IMR-90 (cell line): Measurements from ENCODE around the gene HDAC5. TPM values are rescaled to one million over a fixed set of nuclear protein-coding genes. Genes with fewer than 3 reads are reported as not detected.
A peak's percentile ranks its signal among the peaks of the same experiment; 100 is the strongest.

Experiments
- ATAC-seq: fragments of 200-7000 bp; cut with Tn5 transposase; 2 replicates; pipeline ENCODE4 v1.9.1; 2020; ENCODE audit warnings: low read depth, mild to moderate bottlenecking, moderate library complexity
- BruUV-seq: library from RNA; stranded (reverse); fragments of 400-500 nt; replicated peaks from 2 replicates; lab custom pipeline; 2021; lab: Mats Ljungman, UMichigan
- CTCF ChIA-PET: fragments of 300-600 bp; formaldehyde crosslinking; extraction: SDS; loops from one replicate; lab custom pipeline; 2021; ENCODE audit warnings: antibody characterized with exemption; lab: Yijun Ruan, JAX
- POLR2A ChIA-PET: fragments of 300-600 bp; sonication (Branson Sonifier 250); formaldehyde crosslinking; loops from one replicate; lab custom pipeline; 2022; ENCODE audit warnings: antibody characterized with exemption; ENCODE audit not compliant: unreplicated experiment; lab: Charles Lee
- DNase-seq: peaks from one replicate; pipeline ENCODE4 v3.0.0; 2013
- H2AFZ ChIP-seq: replicated peaks from 2 replicates; pipeline ENCODE3; 2013; ENCODE audit warnings: low read length, mild to moderate bottlenecking; ENCODE audit not compliant: poor library complexity
- H2AK5ac ChIP-seq: 2 replicates; pipeline ENCODE4 v1.6.1; 2013; ENCODE audit warnings: low read depth, low read length, inconsistent platforms
- H2AK9ac ChIP-seq: replicated peaks from 2 replicates; pipeline ENCODE3; 2013; ENCODE audit warnings: mild to moderate bottlenecking, low read depth, low read length, moderate library complexity; ENCODE audit not compliant: poor library complexity
- H2BK120ac ChIP-seq: 2 replicates; pipeline ENCODE4 v1.6.1; 2013; ENCODE audit warnings: low read depth, low read length, inconsistent platforms
- H2BK15ac ChIP-seq: 3 replicates; pipeline ENCODE4 v1.6.1; 2013; ENCODE audit warnings: low read depth, low read length, inconsistent platforms
- H2BK20ac ChIP-seq: 2 replicates; pipeline ENCODE4 v1.6.1; 2013; ENCODE audit warnings: low read depth, mild to moderate bottlenecking, inconsistent platforms, low read length, moderate library complexity
- H2BK5ac ChIP-seq: 2 replicates; pipeline ENCODE4 v1.6.1; 2013; ENCODE audit warnings: mild to moderate bottlenecking, low read depth, low read length, inconsistent platforms; ENCODE audit not compliant: poor library complexity, severe bottlenecking
- H3K14ac ChIP-seq: replicated peaks from 2 replicates; pipeline ENCODE4 v1.6.1; 2013; ENCODE audit warnings: low read depth, low read length, inconsistent platforms
- H3K18ac ChIP-seq: 2 replicates; pipeline ENCODE4 v1.6.1; 2013; ENCODE audit warnings: low read depth, low read length, control low read depth
- H3K23ac ChIP-seq: 2 replicates; pipeline ENCODE4 v1.6.1; 2013; ENCODE audit warnings: low read depth, low read length, inconsistent platforms
- H3K27ac ChIP-seq: 2 replicates; pipeline ENCODE4 v1.5.1; 2013; ENCODE audit warnings: mild to moderate bottlenecking, control low read depth, low read length; ENCODE audit not compliant: insufficient read depth
- H3K27me3 ChIP-seq: 2 replicates; pipeline ENCODE4 v1.6.1; 2013; ENCODE audit warnings: low read length; ENCODE audit not compliant: control insufficient read depth, insufficient read depth
- H3K36me3 ChIP-seq: 2 replicates; pipeline ENCODE4 v1.6.1; 2013; ENCODE audit warnings: low read length, mixed read lengths; ENCODE audit not compliant: control insufficient read depth, insufficient read depth
- H3K4ac ChIP-seq: 2 replicates; pipeline ENCODE4 v1.6.1; 2013; ENCODE audit warnings: low read depth, low read length, inconsistent platforms
- H3K4me1 ChIP-seq: 2 replicates; pipeline ENCODE4 v1.6.1; 2013; ENCODE audit warnings: low read length, mixed read lengths; ENCODE audit not compliant: control insufficient read depth, insufficient read depth
- H3K4me2 ChIP-seq: 2 replicates; pipeline ENCODE4 v1.6.1; 2013; ENCODE audit warnings: low read depth, mild to moderate bottlenecking, control low read depth, low read length, moderate library complexity
- H3K4me3 ChIP-seq: 2 replicates; pipeline ENCODE4 v1.5.1; 2013; ENCODE audit warnings: low read depth, mild to moderate bottlenecking, control low read depth, low read length, moderate library complexity; ENCODE audit not compliant: insufficient read depth
- H3K56ac ChIP-seq: 2 replicates; pipeline ENCODE4 v1.6.1; 2013; ENCODE audit warnings: low read length, inconsistent platforms; ENCODE audit not compliant: insufficient read depth; ENCODE audit errors: extremely low read depth
- H3K79me1 ChIP-seq, 2 experiments: 2 replicates each; pipeline ENCODE4 v1.6.1; 2013; ENCODE audit warnings: low read length in 2 of 2, inconsistent platforms in 1 of 2, low read depth in 1 of 2
- H3K9ac ChIP-seq: 2 replicates; pipeline ENCODE4 v1.6.1; 2013; ENCODE audit warnings: low read depth, low read length, control low read depth
- H3K9me1 ChIP-seq: 2 replicates; pipeline ENCODE4 v1.6.1; 2013; ENCODE audit warnings: low read length, inconsistent platforms; ENCODE audit not compliant: insufficient read depth
- H3K9me3 ChIP-seq: 2 replicates; pipeline ENCODE4 v1.6.1; 2013; ENCODE audit warnings: low read length; ENCODE audit not compliant: control insufficient read depth, insufficient read depth
- H4K20me1 ChIP-seq: 2 replicates; pipeline ENCODE4 v1.6.1; 2013; ENCODE audit warnings: low read length, inconsistent platforms; ENCODE audit not compliant: insufficient read depth
- H4K5ac ChIP-seq: 2 replicates; pipeline ENCODE4 v1.6.1; 2013; ENCODE audit warnings: mild to moderate bottlenecking, low read depth, low read length, control low read depth
- H4K8ac ChIP-seq, 2 experiments: 2 replicates each; pipeline ENCODE4 v1.6.1; 2013; ENCODE audit warnings: low read depth in 2 of 2, low read length in 2 of 2, control low read depth in 1 of 2, inconsistent platforms in 1 of 2
- H4K91ac ChIP-seq: 2 replicates; pipeline ENCODE4 v1.6.1; 2013; ENCODE audit warnings: low read depth, low read length, inconsistent platforms; ENCODE audit not compliant: insufficient read depth
- BHLHE40 ChIP-seq: fragments of 150-350 bp; IDR thresholded peaks from 2 replicates; pipeline ENCODE4 v1.6.1; 2016; ENCODE audit warnings: mild to moderate bottlenecking, low read depth, low read length
- CEBPB ChIP-seq: IDR thresholded peaks from 2 replicates; pipeline ENCODE4 v1.6.1; 2012; ENCODE audit warnings: low read depth, low read length, improper control_type of control experiment
- CHD1 ChIP-seq: IDR thresholded peaks from 2 replicates; pipeline ENCODE4 v1.6.1; 2012; ENCODE audit warnings: low read depth, low read length, improper control_type of control experiment
- CTCF ChIP-seq: conservative IDR thresholded peaks from 2 replicates; pipeline ENCODE4 v1.5.1; 2012; ENCODE audit warnings: mild to moderate bottlenecking, low read depth, low read length, improper control_type of control experiment
- FOS ChIP-seq: fragments of 150-350 bp; IDR thresholded peaks from 2 replicates; pipeline ENCODE4 v1.6.1; 2016; ENCODE audit warnings: low read depth, low read length
- MAFK ChIP-seq: IDR thresholded peaks from 2 replicates; pipeline ENCODE4 v1.6.1; 2012; ENCODE audit warnings: low read depth, low read length, improper control_type of control experiment
- MAZ ChIP-seq: IDR thresholded peaks from 2 replicates; pipeline ENCODE4 v1.6.1; 2012; ENCODE audit warnings: low read depth, mild to moderate bottlenecking, low read length, improper control_type of control experiment, moderate library complexity, borderline replicate concordance
- MXI1 ChIP-seq: IDR thresholded peaks from 2 replicates; pipeline ENCODE4 v1.6.1; 2012; ENCODE audit warnings: low read depth, mild to moderate bottlenecking, low read length, moderate library complexity, borderline replicate concordance
- NFE2L2 ChIP-seq: fragments of 150-350 bp; IDR thresholded peaks from 2 replicates; pipeline ENCODE4 v1.6.1; 2016; ENCODE audit warnings: low read depth, mild to moderate bottlenecking, low read length
- POLR2A ChIP-seq: IDR thresholded peaks from 2 replicates; pipeline ENCODE4 v1.6.1; 2012; ENCODE audit warnings: mild to moderate bottlenecking, low read depth, low read length
- RAD21 ChIP-seq: IDR thresholded peaks from 2 replicates; pipeline ENCODE4 v1.6.1; 2012; ENCODE audit warnings: low read length, improper control_type of control experiment
- RCOR1 ChIP-seq: IDR thresholded peaks from 2 replicates; pipeline ENCODE4 v1.6.1; 2012; ENCODE audit warnings: mild to moderate bottlenecking, low read length, improper control_type of control experiment; ENCODE audit not compliant: insufficient replicate concordance
- RFX5 ChIP-seq: IDR thresholded peaks from 2 replicates; pipeline ENCODE4 v1.8.0; 2012; ENCODE audit warnings: low read depth, mild to moderate bottlenecking, low read length, moderate library complexity
- SMC3 ChIP-seq: fragments of 150-350 bp; IDR thresholded peaks from 2 replicates; pipeline ENCODE4 v1.6.1; 2016; ENCODE audit warnings: low read depth, mild to moderate bottlenecking, antibody characterized with exemption, low read length, moderate library complexity
- WGBS, 2 experiments: methylation state at CpG; one replicate each; pipeline versions ENCODE4 v1.1.5 to v1.1.7; 2013; ENCODE audit warnings: missing lambda C conversion rate in 2 of 2; ENCODE audit not compliant: insufficient read length in 1 of 2; ENCODE audit errors: extremely low coverage in 2 of 2; 5-methylcytosine and 5-hydroxymethylcytosine counted together
- dilution Hi-C: fragments of 300-500 bp; cut with HindIII; formaldehyde crosslinking; loops from one replicate; pipeline ENCODE4 v1.14.3; 2018; ENCODE audit warnings: low sequenced_read_pairs; ENCODE audit not compliant: unreplicated experiment
- in situ Hi-C: fragments of 300-500 bp; cut with MboI; formaldehyde crosslinking; loops from 3 replicates; pipeline ENCODE4 v1.14.3; 2019; ENCODE audit warnings: low sequenced_read_pairs, inconsistent platforms, mixed read lengths
- intact Hi-C: fragments of 100-400 bp; cut with micrococcal nuclease; formaldehyde crosslinking; loops from 2 replicates; pipeline ENCODE4 v1.10.0; 2022
- polyA plus RNA-seq, 3 experiments: library from polyadenylated mRNA; depleted of rRNA; stranded (reverse); fragments of >200 nt; gene quantifications; 2 replicates each; pipeline ENCODE4 v1.2.3, GENCODE V29; 2012; ENCODE audit warnings: low replicate concordance in 1 of 3
- total RNA-seq: library from RNA; depleted of rRNA; stranded (reverse); fragments of >200 nt; gene quantifications from 2 replicates; pipeline ENCODE4 v1.2.3, GENCODE V29; 2012
- TF ChIP-seq, protein P1 (sequence below): fragments of 150-350 bp; IDR thresholded peaks from 2 replicates; pipeline ENCODE4 v1.6.1; 2016; ENCODE audit warnings: low read depth, mild to moderate bottlenecking, low read length, moderate library complexity, borderline replicate concordance
- TF ChIP-seq, protein P2 (sequence below): fragments of 150-350 bp; IDR thresholded peaks from 2 replicates; pipeline ENCODE4 v1.6.1; 2017; ENCODE audit warnings: mild to moderate bottlenecking, antibody characterized with exemption, low read length, low read depth

Gene HDAC5
- total and polyA plus RNA-seq, 2 of the 4 experiments (the other 2 are of a cell fraction), result 47.0 to 61.3 TPM

DNA sequence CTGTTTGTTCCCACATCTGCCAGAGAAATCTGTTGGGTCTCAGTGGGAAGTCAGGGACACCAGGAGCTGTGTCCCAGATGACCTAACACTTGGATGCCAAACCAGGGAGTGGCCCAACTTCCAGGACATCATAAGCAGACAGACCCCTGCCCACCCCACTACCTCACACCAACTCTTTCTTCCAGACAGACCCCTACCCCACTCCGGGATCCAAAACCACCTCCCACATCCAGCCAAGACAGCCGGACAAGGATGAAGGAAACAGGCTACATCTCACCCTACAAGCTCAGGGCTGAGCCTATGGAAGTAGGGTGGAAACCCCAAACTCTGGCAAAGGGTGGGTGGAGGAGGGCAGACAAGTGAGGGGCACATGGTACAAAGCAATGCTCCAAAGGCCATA, 3.6 kb downstream of the HDAC5 start:
- no peak overlapping the region for H4K91ac ChIP-seq
- peaks cover 14% of the 10 kb centered on the region for H3K9me1 ChIP-seq
- H3K27me3 ChIP-seq, result no peaks in the 10 kb centered on the region
- H3K36me3 ChIP-seq, result 0 out of 2 replicates have a peak, but pooled peaks cover 2% of the 10 kb centered on the region
- no peak overlapping the region for H3K27ac ChIP-seq
- in situ Hi-C loops, result no loop called here
- H3K4me2 ChIP-seq, result no peak overlapping the region
- no TSS peak for BruUV-seq
- TF ChIP-seq RAD21 (no peak), RCOR1 (no peak), NFE2L2 (no peak), BHLHE40 (no peak), MAFK (no peak), FOS (no peak), MAZ (no peak), CEBPB (no peak), RFX5 (no peak), CTCF (no peak), POLR2A (no peak), MXI1 (no peak), CHD1 (no peak), SMC3 (no peak)
- TF ChIP-seq, protein P1, sequence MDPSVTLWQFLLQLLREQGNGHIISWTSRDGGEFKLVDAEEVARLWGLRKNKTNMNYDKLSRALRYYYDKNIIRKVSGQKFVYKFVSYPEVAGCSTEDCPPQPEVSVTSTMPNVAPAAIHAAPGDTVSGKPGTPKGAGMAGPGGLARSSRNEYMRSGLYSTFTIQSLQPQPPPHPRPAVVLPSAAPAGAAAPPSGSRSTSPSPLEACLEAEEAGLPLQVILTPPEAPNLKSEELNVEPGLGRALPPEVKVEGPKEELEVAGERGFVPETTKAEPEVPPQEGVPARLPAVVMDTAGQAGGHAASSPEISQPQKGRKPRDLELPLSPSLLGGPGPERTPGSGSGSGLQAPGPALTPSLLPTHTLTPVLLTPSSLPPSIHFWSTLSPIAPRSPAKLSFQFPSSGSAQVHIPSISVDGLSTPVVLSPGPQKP, result no peak
- TF ChIP-seq, protein P2, sequence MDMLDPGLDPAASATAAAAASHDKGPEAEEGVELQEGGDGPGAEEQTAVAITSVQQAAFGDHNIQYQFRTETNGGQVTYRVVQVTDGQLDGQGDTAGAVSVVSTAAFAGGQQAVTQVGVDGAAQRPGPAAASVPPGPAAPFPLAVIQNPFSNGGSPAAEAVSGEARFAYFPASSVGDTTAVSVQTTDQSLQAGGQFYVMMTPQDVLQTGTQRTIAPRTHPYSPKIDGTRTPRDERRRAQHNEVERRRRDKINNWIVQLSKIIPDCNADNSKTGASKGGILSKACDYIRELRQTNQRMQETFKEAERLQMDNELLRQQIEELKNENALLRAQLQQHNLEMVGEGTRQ, result no peak
- POLR2A ChIA-PET, result no interaction called here
- no peak for ATAC-seq
- dilution Hi-C loops, result no loop called here
- no CpG with 5 or more reads among the region's 2 CpGs for WGBS, 2 experiments
- peaks cover 11 to 85% of the 10 kb centered on the region in 2 experiments for H3K79me1 ChIP-seq
- H2BK20ac ChIP-seq, result no peak overlapping the region
- no peak overlapping the region for H2BK15ac ChIP-seq
- H4K20me1 ChIP-seq, result peaks cover 52% of the 10 kb centered on the region
- no peak for DNase-seq
- no peak overlapping the region for H3K14ac ChIP-seq
- intact Hi-C loops, result no loop called here
- H2AK5ac ChIP-seq, result 0 out of 2 replicates have a peak overlapping the region, but pooled peaks have one; percentile 21
- H4K5ac ChIP-seq, result no peak overlapping the region
- CTCF ChIA-PET, result no interaction called here
- peaks cover 5% of the 10 kb centered on the region; the same call in 1 of the 2 replicates for H3K4me1 ChIP-seq
- no peak overlapping the region for H4K8ac ChIP-seq
- no peak overlapping the region for H3K56ac ChIP-seq
- no peak overlapping the region for H2AFZ ChIP-seq
- H2BK5ac ChIP-seq, result no peak overlapping the region
- H3K4ac ChIP-seq, result no peak overlapping the region
- no peak overlapping the region for H3K18ac ChIP-seq
- H3K9me3 ChIP-seq, result no peaks in the 10 kb centered on the region
- no peak overlapping the region for H3K9ac ChIP-seq
- H3K4me3 ChIP-seq, result no peak overlapping the region
- no peak overlapping the region for H2AK9ac ChIP-seq
- H3K23ac ChIP-seq, result no peak overlapping the region
- no peak overlapping the region for H2BK120ac ChIP-seq
